ENCODE results near the gene POLG2.
"Not testable (repeated sequence)": the region's sequence is repeated elsewhere in the genome, so short reads cannot be mapped to it uniquely, and the experiment has no call there.

Gene POLG2

GRCh38 chr17:64439521-64439920 lies 57.3 kb downstream of the POLG2 start:
- not testable (repeated sequence) for DNase-seq

- DNase-seq, result no peak
Measured at GRCh38 chr17:64437944-64438525, 58.8 kb downstream of the POLG2 start.

GRCh38 chr17:64431534-64431933 lies 65.3 kb downstream of the POLG2 start:
- DNase-seq, result no peak

GRCh38 chr17:64430036-64430435 lies 66.8 kb downstream of the POLG2 start:
- DNase-seq, result not testable (repeated sequence)

GRCh38 chr17:64428406-64428805 lies 68.4 kb downstream of the POLG2 start:
- DNase-seq, result no peak

Measured in activated effector memory CD4-positive, alpha-beta T cell treated with Interleukin-2 at 50 U/mL for 16 hours (primary cell).